KOPT-K1 (cell line): ENCODE data around the gene NUCKS1.

Experiments
- H3K27ac ChIP-seq: fragments of 200-600 bp; sonication (generic); 2 replicates; pipeline ENCODE4 v1.5.1; 2016; ENCODE audit warnings: antibody characterized with exemption, mild to moderate bottlenecking, low read depth, low read length; ENCODE audit not compliant: poor library complexity, severe bottlenecking
- H3K36me3 ChIP-seq: fragments of 200-600 bp; sonication (generic); 2 replicates; pipeline ENCODE4 v1.5.1; 2017; ENCODE audit warnings: antibody characterized with exemption, mild to moderate bottlenecking, low read length, moderate library complexity; ENCODE audit not compliant: insufficient read depth
- H3K9me3 ChIP-seq: fragments of 200-600 bp; sonication (generic); 2 replicates; pipeline ENCODE4 v1.5.1; 2017; ENCODE audit warnings: antibody characterized with exemption, low read length, mild to moderate bottlenecking; ENCODE audit not compliant: insufficient read depth, poor library complexity, severe bottlenecking

Gene NUCKS1

GRCh38 chr1:205754857-205755256 is 4.9 kb upstream of the NUCKS1 start:
- H3K9me3 ChIP-seq = no peaks in the 10 kb centered on the region
- no peak overlapping the region for H3K27ac ChIP-seq
- H3K36me3 ChIP-seq = no peaks in the 10 kb centered on the region

- no peaks in the 10 kb centered on the region for H3K9me3 ChIP-seq
- peak overlapping the region; percentile 88 for H3K27ac ChIP-seq
- H3K36me3 ChIP-seq = peaks cover 30% of the 10 kb centered on the region
Observed at GRCh38 chr1:205751036-205751651, 1.2 kb upstream of the NUCKS1 start.

- peak overlapping the region; percentile 88 for H3K27ac ChIP-seq
- H3K9me3 ChIP-seq = no peaks in the 10 kb centered on the region
- peaks cover 46% of the 10 kb centered on the region for H3K36me3 ChIP-seq
Observed at GRCh38 chr1:205749234-205750137, 496 bp downstream of the NUCKS1 start.

GRCh38 chr1:205748403-205749233 is 1.4 kb downstream of the NUCKS1 start:
- H3K9me3 ChIP-seq = no peaks in the 10 kb centered on the region
- peak overlapping the region; percentile 88 for H3K27ac ChIP-seq
- peaks cover 55% of the 10 kb centered on the region for H3K36me3 ChIP-seq

- Histone ChIP-seq H3K27ac (no peak overlapping the region), H3K36me3 (peaks cover 69% of the 10 kb centered on the region), H3K9me3 (no peaks in the 10 kb centered on the region)
Observed at GRCh38 chr1:205746757-205747412, 3.1 kb downstream of the NUCKS1 start.

GRCh38 chr1:205744403-205744802 is 5.6 kb downstream of the NUCKS1 start:
- Histone ChIP-seq H3K27ac (no peak overlapping the region), H3K36me3 (peaks cover 94% of the 10 kb centered on the region), H3K9me3 (no peaks in the 10 kb centered on the region)

GRCh38 chr1:205743977-205744376 is 6.0 kb downstream of the NUCKS1 start:
- Histone ChIP-seq H3K9me3 (no peaks in the 10 kb centered on the region), H3K36me3 (peaks cover 97% of the 10 kb centered on the region), H3K27ac (no peak overlapping the region)

- Histone ChIP-seq H3K9me3 (no peaks in the 10 kb centered on the region), H3K27ac (no peak overlapping the region), H3K36me3 (peaks cover 97% of the 10 kb centered on the region)
Observed at GRCh38 chr1:205741681-205742080, 8.3 kb downstream of the NUCKS1 start.

- Histone ChIP-seq H3K27ac (no peak overlapping the region), H3K36me3 (peaks cover 97% of the 10 kb centered on the region), H3K9me3 (no peaks in the 10 kb centered on the region)
Observed at GRCh38 chr1:205739348-205740160, 10.4 kb downstream of the NUCKS1 start.

- Histone ChIP-seq H3K36me3 (peaks cover 97% of the 10 kb centered on the region), H3K9me3 (no peaks in the 10 kb centered on the region), H3K27ac (no peak overlapping the region)
Observed at GRCh38 chr1:205735218-205735617, 14.8 kb downstream of the NUCKS1 start.

- peaks cover 97% of the 10 kb centered on the region for H3K36me3 ChIP-seq
- no peak overlapping the region for H3K27ac ChIP-seq
- no peaks in the 10 kb centered on the region for H3K9me3 ChIP-seq
Observed at GRCh38 chr1:205733438-205734175, 16.4 kb downstream of the NUCKS1 start.

GRCh38 chr1:205729945-205730610 is 19.9 kb downstream of the NUCKS1 start:
- H3K36me3 ChIP-seq = peaks cover 97% of the 10 kb centered on the region
- H3K27ac ChIP-seq = no peak overlapping the region
- no peaks in the 10 kb centered on the region for H3K9me3 ChIP-seq

- Histone ChIP-seq H3K36me3 (peaks cover 100% of the 10 kb centered on the region), H3K9me3 (no peaks in the 10 kb centered on the region), H3K27ac (no peak overlapping the region)
Observed at GRCh38 chr1:205726619-205727125, 23.3 kb downstream of the NUCKS1 start.
